ENCODE results near the gene SGIP1.

The SGIP1 gene

DNA sequence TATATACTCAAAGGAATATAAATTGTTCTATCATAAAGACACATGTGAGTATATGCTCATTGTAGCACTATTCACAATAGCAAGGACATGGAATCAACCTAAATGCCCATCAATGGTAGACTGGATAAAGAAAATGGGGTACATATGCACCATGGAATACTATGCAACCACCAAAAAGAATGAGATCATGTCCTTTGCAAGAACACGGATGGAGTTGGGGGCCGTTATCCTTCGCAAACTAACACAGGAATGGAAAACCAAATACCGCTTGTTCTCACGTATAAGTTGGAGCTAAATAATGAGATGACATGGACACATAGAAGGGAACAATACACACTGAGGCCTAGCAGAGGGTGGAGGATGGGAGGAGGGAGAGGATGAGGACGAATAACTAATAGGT, 16.0 kb upstream of the SGIP1 start:
- Histone ChIP-seq H3K4me3 (ENCODE audit: low read depth, low read length) (no peak overlapping the region), H3K4me1 (no peaks in the 10 kb centered on the region), H3K27me3 (no peaks in the 10 kb centered on the region), H3K9me3 (no peaks in the 10 kb centered on the region), H3K36me3 (no peaks in the 10 kb centered on the region)
- DNase-seq: no peak
- TF ChIP-seq, protein P1, sequence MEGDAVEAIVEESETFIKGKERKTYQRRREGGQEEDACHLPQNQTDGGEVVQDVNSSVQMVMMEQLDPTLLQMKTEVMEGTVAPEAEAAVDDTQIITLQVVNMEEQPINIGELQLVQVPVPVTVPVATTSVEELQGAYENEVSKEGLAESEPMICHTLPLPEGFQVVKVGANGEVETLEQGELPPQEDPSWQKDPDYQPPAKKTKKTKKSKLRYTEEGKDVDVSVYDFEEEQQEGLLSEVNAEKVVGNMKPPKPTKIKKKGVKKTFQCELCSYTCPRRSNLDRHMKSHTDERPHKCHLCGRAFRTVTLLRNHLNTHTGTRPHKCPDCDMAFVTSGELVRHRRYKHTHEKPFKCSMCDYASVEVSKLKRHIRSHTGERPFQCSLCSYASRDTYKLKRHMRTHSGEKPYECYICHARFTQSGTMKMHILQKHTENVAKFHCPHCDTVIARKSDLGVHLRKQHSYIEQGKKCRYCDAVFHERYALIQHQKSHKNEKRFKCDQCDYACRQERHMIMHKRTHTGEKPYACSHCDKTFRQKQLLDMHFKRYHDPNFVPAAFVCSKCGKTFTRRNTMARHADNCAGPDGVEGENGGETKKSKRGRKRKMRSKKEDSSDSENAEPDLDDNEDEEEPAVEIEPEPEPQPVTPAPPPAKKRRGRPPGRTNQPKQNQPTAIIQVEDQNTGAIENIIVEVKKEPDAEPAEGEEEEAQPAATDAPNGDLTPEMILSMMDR (IDR thresholded peaks at IDR 0.05; ENCODE audit: low read depth, low read length): no peak

DNA sequence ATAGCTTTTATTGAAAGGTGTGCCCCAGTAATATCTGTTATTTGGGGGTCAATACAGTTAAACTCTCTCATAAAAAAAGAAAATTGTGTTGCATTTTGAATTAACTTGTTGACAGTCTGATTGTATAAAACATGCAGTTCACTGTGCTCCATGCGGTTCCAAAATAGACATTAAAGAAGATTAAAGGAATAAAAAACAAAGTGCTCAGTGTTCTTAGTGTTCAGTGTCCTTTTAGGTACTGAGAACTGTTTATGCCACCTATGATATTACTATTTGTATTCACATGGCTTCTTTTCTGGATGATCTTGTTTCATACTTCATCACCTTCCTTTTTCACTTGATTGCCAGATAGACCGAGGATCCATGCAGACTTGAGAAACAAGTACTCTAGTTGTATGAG, 15.3 kb upstream of the SGIP1 start:
- no peak overlapping the region for H3K4me3 ChIP-seq (ENCODE audit: low read depth, low read length)
- DNase-seq: no peak

DNA sequence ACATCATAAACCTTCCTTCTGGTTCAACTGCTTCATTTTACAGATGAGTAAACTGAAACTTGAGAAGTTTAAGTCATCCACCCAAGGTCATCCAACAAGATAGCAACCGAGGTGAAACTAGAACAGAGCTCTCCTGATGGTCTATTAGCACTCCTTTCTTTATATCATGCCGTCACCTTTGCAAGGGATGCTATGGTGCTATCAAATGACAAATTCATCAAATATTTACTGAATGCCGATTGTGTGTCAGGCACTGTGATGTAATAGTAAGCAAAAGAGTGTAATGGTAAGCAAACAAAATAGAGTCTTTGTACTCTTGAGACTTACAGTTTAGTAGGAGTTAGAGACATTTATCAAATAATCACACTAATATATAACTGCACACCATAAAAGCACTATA, 14.0 kb upstream of the SGIP1 start:
- H3K4me1 ChIP-seq: no peaks in the 10 kb centered on the region
- DNase-seq: no peak
- no peaks in the 10 kb centered on the region for H3K36me3 ChIP-seq
- TF ChIP-seq, protein P1 (IDR thresholded peaks at IDR 0.05; ENCODE audit: low read depth, low read length): no peak
- no peak overlapping the region for H3K4me3 ChIP-seq (ENCODE audit: low read depth, low read length)
- no peaks in the 10 kb centered on the region for H3K9me3 ChIP-seq
- no peaks in the 10 kb centered on the region for H3K27me3 ChIP-seq

More for the DNA sequence above, 15.3 kb upstream of the SGIP1 start:
- Histone ChIP-seq H3K9me3 (no peaks in the 10 kb centered on the region), H3K36me3 (no peaks in the 10 kb centered on the region), H3K4me1 (no peaks in the 10 kb centered on the region), H3K27me3 (no peaks in the 10 kb centered on the region)
- TF ChIP-seq, protein P1 (IDR thresholded peaks at IDR 0.05; ENCODE audit: low read depth, low read length): no peak

DNA sequence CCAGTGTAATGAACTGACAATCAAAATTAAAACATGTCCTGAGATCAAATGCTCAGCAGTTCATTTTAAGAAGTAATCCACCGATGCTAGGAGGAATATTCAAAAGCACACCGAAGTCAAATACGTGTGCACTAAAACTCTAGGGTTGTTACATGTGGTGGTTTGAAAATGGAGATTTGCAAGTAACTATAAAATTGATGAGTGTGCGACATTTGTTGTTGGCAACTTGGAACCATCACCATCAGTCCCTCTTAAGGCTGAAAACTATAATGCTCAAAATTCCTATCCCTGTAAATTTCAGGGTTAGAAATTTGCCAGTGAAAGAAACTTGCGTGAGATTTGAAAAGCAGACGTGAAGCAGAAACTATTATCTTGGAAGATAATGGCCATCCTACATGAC, 13.3 kb upstream of the SGIP1 start:
- DNase-seq: no peak
- H3K4me1 ChIP-seq: no peaks in the 10 kb centered on the region
- H3K4me3 ChIP-seq (ENCODE audit: low read depth, low read length): no peak overlapping the region
- H3K36me3 ChIP-seq: no peaks in the 10 kb centered on the region
- TF ChIP-seq, protein P1 (IDR thresholded peaks at IDR 0.05; ENCODE audit: low read depth, low read length): no peak
- no peaks in the 10 kb centered on the region for H3K9me3 ChIP-seq
- H3K27me3 ChIP-seq: no peaks in the 10 kb centered on the region

DNA sequence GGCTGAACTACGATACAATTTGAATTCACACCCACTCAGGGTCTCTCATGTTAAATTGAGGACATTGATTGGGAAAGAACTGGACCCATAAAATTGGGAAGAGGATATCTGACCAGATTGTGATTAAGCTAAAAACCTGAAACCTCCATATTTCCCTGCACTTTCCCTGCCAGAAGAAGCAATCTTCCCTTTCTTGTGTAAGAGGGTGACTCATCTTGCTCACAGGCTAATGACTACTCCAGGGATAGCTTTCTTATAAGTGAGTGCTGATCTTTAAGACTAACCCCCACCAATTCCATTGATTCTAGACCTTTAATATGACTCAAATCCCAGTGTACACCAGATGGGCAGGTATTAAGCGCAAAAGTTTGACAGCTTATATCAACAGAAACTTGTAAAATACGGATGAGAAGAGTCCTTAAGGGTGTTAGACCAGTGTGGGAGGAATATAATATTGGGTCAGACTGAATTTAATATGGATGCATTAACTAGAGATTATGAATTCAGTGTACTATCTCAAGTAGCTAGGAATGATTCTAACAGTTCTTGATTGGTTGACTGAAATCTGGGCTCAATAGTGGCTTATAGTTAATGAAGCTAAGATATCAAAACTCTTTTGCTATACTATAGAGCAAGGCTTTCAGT, 12.1 kb upstream of the SGIP1 start:
- no peak overlapping the region for H3K4me3 ChIP-seq (ENCODE audit: low read depth, low read length)
- no peak for DNase-seq
- H3K27me3 ChIP-seq: no peaks in the 10 kb centered on the region
- H3K4me1 ChIP-seq: no peaks in the 10 kb centered on the region
- H3K9me3 ChIP-seq: no peaks in the 10 kb centered on the region
- H3K36me3 ChIP-seq: no peaks in the 10 kb centered on the region
- TF ChIP-seq, protein P1 (IDR thresholded peaks at IDR 0.05; ENCODE audit: low read depth, low read length): no peak

DNA sequence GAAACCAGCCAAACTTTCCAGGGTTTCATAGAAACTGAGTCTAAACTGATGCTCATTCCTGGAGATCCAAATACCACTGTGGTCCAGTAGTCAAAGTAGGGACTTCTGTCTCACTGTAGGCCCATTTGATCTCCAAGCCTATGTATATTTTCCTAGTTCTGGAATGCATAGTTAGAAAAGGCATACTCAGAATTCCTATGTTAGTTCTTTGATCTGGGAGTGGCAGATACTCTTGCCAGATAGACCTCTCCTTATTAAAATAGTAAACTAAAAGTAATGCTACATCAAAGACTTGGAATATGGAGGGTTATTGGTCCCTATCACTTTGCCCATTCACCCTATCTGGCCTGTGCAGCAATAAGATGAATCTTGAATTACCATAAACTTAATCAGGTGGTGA, 10.4 kb upstream of the SGIP1 start:
- TF ChIP-seq, protein P1 (IDR thresholded peaks at IDR 0.05; ENCODE audit: low read depth, low read length): no peak
- no peaks in the 10 kb centered on the region for H3K36me3 ChIP-seq

More for the DNA sequence above, 10.4 kb upstream of the SGIP1 start:
- Histone ChIP-seq H3K4me3 (ENCODE audit: low read depth, low read length) (no peak overlapping the region), H3K4me1 (no peaks in the 10 kb centered on the region), H3K27me3 (no peaks in the 10 kb centered on the region), H3K9me3 (no peaks in the 10 kb centered on the region)
- no peak for DNase-seq
